HG03103 (cell line): ENCODE measurements around the gene ISLR2.

Source experiments
- ATAC-seq: cut with Tn5 transposase; IDR thresholded peaks from one replicate; pipeline ENCODE4 v1.9.1; 2021; ENCODE audit warnings: low read depth; ENCODE audit not compliant: unreplicated experiment

ISLR2 gene

DNA sequence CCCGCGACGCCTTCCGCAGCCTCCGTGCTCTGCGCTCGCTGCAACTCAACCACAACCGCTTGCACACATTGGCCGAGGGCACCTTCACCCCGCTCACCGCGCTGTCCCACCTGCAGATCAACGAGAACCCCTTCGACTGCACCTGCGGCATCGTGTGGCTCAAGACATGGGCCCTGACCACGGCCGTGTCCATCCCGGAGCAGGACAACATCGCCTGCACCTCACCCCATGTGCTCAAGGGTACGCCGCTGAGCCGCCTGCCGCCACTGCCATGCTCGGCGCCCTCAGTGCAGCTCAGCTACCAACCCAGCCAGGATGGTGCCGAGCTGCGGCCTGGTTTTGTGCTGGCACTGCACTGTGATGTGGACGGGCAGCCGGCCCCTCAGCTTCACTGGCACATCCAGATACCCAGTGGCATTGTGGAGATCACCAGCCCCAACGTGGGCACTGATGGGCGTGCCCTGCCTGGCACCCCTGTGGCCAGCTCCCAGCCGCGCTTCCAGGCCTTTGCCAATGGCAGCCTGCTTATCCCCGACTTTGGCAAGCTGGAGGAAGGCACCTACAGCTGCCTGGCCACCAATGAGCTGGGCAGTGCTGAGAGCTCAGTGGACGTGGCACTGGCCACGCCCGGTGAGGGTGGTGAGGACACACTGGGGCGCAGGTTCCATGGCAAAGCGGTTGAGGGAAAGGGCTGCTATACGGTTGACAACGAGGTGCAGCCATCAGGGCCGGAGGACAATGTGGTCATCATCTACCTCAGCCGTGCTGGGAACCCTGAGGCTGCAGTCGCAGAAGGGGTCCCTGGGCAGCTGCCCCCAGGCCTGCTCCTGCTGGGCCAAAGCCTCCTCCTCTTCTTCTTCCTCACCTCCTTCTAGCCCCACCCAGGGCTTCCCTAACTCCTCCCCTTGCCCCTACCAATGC lies 45.1 kb downstream of the ISLR2 start:
- ATAC-seq = no peak

DNA sequence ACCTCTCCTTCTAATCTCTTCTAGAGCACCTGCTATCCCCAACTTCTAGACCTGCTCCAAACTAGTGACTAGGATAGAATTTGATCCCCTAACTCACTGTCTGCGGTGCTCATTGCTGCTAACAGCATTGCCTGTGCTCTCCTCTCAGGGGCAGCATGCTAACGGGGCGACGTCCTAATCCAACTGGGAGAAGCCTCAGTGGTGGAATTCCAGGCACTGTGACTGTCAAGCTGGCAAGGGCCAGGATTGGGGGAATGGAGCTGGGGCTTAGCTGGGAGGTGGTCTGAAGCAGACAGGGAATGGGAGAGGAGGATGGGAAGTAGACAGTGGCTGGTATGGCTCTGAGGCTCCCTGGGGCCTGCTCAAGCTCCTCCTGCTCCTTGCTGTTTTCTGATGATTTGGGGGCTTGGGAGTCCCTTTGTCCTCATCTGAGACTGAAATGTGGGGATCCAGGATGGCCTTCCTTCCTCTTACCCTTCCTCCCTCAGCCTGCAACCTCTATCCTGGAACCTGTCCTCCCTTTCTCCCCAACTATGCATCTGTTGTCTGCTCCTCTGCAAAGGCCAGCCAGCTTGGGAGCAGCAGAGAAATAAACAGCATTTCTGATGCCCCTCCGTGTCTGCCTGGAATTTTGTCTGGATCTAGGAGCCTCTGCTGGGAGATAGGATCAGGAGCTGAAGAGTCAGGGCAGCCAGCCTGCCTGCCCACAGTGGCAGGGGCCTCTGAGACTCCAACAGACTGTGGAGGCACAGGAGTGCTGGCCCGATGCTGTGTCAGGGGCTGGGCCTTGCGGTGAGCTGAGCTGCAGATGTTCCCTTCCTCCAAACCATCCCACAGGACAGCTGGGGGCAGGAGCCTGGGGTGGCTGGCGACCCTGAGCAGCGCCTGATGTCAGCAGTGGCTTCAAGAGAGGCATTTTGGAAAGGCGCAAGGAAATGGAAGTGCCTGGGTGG lies 46.2 kb downstream of the ISLR2 start:
- ATAC-seq = no peak

DNA sequence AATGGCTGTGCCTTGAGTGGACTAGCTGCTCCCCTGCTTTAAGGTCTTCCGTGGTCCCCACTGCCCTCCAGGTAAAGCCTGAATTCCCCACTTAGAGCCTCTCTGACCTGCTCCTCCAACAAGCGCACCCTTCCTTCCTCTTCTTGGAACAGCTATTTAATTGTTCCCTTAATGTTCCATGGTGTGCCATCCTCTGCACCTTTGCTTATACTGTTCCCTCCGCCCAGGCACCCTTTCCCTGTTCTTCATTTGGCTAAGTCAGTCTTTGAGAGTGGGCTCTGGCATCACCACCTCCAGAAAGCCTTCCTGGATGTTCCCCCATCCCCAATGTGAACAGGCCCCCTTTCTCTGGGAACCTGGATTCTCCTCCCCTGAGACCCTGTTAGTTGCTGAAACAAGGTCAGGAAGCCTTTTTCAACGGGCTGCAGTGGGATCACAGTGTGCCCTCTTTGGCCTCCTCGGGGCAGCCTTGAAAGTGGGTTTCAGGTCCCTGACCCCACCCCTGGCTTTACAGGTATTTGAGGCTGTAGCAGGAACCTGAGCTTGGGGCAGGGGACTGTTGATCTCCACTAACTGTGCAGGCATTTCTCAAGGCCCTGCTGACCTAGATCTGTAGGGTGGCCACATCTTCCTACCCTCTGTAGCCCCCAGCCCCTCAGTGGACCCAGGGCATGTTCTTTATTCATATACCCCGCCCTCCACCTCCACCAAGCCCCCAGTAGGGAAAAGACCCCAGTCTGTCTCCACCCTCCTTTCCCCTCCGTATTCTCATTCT lies 48.1 kb downstream of the ISLR2 start:
- no peak for ATAC-seq

DNA sequence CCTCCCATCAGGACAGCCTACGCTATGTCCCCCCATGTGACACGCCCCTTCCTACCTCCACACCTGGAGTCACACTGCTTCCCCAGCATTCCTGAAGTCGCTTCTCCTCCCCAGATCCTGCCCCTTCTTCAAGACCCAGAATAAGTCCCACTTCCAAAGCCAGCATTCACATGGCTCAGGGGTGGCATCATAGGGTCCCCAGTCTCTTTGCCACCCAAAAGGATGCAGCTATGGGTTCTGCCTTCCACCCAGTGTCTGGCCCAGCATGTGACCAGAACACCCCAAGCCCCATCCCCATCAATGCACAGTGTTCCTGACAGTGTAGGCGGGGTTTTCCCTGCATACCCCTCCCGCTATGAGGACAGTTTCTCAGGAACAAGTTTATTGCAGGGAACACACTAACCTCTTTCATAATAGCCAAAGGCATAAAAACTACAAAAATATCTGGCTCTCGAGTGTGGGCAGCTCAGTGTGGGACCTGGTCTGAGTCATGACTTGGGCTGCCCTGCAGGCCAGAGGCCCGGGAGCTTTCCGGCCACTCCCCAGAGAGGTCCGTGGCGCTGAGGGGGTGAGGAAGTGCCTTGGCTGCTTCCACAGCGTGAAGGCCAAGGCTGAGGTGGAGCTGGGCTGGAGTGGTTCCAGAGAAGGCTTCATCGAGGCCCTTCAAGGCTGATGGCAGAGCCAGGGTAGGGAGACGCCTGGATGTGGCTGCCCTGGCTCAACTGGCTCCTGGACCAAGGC lies 48.9 kb downstream of the ISLR2 start:
- ATAC-seq = no peak

DNA sequence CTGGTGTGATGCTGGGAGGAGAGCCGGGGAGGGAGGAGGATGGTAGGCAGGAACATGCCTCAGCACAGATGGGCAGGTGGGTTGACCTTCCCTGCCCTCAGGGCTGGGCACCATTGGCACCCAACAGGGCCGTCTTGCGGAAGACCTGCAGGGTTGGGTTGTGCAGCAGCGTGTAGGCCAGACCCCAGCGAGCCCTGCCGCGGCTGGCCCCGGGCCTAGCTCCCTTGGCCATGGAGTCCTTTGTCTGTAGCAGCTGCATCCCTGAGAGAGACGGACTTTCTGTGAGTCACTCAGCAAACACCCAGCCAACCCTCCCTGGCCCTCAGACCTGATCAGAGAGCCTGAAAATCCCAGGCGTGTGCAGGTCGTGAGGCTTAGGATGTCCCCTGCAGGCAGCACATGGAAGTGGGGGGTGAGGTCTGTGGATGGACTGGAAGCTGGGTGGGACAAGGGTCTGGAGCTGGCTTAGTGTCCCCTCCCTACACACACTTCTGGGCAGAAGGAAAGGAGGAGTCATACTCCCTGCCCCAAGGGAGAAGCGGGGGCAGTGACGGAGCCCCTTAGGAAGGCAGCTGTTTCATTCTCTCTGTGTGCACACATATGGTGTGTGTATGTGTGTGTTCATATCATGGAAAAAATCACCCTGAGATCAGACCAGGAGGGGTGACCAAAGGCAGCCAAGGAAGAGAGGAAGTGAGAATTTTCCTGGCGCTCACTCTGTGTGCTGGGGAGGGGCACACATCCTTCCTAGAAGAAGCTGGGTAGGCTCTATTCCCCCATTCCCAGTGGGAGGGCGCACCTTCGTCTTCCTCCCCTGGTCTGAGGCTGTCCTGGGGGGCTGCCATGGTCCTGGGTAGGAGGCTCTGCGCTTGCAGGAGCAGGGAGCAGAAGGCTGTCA lies 49.8 kb downstream of the ISLR2 start:
- no peak for ATAC-seq

DNA sequence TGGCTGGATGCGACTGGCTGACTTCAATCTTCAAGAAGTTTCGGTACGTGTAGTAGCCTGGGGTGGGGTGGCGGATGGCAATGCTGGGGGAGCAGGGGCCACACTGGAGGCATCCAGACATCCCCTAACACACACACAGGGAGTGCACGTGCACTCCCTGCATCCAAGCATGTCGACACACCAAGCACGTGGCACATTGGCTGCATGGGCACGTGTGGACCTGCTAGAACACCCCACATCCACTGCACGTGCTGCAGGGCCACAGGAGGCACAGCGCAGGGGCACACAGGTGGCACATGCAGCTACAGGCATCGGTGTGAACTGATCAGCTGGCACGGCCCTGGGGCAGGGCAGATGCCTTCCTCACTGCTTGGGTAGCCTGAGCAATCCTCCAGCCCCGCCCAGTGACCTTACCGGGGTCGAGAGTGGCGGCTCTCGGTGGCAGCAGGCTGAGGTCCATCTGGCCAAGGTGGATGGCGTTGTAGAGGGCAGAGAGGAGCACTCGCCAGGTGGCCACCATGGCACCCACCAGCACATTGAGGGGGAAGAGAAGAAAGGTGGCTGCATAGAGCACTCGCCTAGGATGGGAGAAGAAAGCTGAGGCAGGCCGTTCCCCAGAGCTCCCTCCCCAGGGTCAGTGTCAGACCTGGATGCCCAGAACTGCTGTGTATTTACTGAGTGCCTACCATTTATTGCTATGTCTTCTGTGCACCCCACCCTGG lies 50.7 kb downstream of the ISLR2 start:
- no peak for ATAC-seq

DNA sequence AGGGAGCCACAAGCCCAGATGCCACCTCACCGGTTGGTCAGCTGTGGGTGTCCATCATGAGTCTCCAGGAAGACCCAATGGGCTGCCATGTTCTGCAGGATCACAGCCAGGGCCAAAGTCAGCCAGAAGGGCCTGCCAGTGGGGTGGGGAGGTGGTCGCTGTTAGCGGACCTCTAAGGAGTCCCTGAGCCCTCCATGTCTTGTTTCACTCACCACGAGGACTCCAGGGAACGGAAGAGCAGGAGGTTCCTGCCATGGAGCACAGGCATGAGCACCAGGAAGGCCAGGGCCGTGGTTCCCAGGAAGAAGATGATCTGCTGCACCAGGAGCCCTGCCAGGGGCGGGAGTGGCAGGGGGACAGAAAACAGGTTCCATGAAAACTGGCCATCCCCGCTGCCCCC lies 51.7 kb downstream of the ISLR2 start:
- no peak for ATAC-seq

DNA sequence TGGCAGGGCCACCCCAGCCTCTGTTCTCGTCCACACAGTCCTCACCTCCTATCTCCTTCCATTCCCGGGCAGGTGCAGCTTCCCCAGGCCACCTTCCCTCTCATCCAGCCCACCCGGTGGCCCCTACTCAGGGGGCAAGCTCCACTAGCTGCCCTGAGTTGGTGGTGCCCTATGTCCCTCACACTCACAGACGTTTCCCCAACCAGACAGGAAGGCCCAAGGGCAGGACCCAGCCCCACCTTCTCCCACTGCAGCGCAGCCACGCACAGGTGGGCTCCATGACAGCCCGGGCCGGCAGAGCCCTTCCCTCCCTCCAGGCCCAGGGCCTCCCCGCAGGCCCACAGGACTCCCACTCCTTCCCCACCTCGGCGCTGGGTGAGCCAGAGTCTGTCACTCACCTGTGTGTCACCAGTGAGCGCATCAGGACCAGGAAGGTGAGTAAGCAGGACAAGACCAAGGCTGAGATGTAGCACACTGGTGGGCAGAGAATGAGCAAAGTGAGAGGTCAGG lies 54.3 kb downstream of the ISLR2 start:
- no peak for ATAC-seq

DNA sequence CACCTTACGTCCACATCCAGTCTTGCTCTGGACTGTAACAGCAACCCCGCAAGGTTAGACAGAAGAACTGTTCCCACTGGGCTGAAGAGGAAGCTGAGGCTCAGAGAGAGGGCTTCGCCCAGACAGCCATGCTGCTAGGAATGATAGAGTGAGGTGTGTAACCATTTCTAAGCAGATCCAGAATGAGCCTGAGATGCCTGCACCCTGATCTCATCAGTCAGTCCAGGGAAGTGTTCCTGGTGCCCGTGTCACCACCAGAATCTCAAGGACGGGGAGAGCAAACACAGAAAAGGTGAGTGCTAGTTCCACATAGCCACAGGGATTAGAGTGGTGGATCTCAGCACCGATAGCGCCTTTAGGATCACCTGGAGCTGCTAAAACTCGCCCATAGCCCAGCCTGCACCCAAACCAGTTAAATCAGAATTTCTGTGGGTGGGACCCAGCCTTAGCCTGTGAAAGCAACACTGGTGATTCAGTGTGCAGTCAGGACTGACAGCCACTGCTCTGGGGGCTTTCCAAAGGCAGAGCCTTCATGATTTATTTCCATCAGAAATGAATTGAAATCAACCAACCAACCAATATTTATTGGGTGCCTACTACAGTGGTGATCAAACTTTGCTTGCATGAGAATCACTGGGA lies 55.4 kb downstream of the ISLR2 start:
- ATAC-seq = no peak
